Suppressor macrophage (primary cell): ENCODE results near the gene TANC1.
"Not testable (repeated sequence)": the region's sequence is repeated elsewhere in the genome, so short reads cannot be mapped to it uniquely, and the experiment has no call there.

Experiments
- DNase-seq, 4 experiments: peaks; one replicate each; pipeline ENCODE4 v3.0.0-alpha.2; 2020 to 2022

TANC1 gene

GRCh38 chr2:159093497-159093896 lies 125.1 kb downstream of the TANC1 start:
- DNase-seq = no peak

GRCh38 chr2:159094173-159094737 lies 125.8 kb downstream of the TANC1 start:
- DNase-seq = no peak

- DNase-seq = no peak
These were observed 127.4 kb downstream of the TANC1 start for GRCh38 chr2:159095813-159096212.

- DNase-seq = not testable (repeated sequence)
These were observed 127.9 kb downstream of the TANC1 start for GRCh38 chr2:159096302-159096855.

GRCh38 chr2:159096901-159097300 lies 128.5 kb downstream of the TANC1 start:
- no peak for DNase-seq

GRCh38 chr2:159098361-159098760 lies 129.9 kb downstream of the TANC1 start:
- no peak for DNase-seq

- DNase-seq = no peak
These were observed 130.5 kb downstream of the TANC1 start for GRCh38 chr2:159098921-159099411.

- DNase-seq = peak in 3 of 4 experiments; percentile 19 to 32 (median 27)
These were observed 133.5 kb downstream of the TANC1 start for GRCh38 chr2:159101755-159102489.

- DNase-seq = no peak
These were observed 135.0 kb downstream of the TANC1 start for GRCh38 chr2:159103411-159103810.

- no peak for DNase-seq
These were observed 137.7 kb downstream of the TANC1 start for GRCh38 chr2:159106109-159106508.

- DNase-seq = no peak
These were observed 139.9 kb downstream of the TANC1 start for GRCh38 chr2:159108181-159108893.

GRCh38 chr2:159109517-159109916 lies 141.1 kb downstream of the TANC1 start:
- no peak for DNase-seq

GRCh38 chr2:159110784-159111183 lies 142.3 kb downstream of the TANC1 start:
- no peak for DNase-seq

GRCh38 chr2:159111346-159111927 lies 143.0 kb downstream of the TANC1 start:
- DNase-seq = no peak

- no peak for DNase-seq
These were observed 146.4 kb downstream of the TANC1 start for GRCh38 chr2:159114835-159115234.

- DNase-seq = no peak
These were observed 148.5 kb downstream of the TANC1 start for GRCh38 chr2:159116922-159117321.

- DNase-seq = no peak
These were observed 149.2 kb downstream of the TANC1 start for GRCh38 chr2:159117658-159118057.

GRCh38 chr2:159118115-159118858 lies 149.8 kb downstream of the TANC1 start:
- peak; percentile 82 to 91 (median 89) for DNase-seq

GRCh38 chr2:159118859-159119500 lies 150.5 kb downstream of the TANC1 start:
- DNase-seq = no peak

GRCh38 chr2:159119652-159120257 lies 151.3 kb downstream of the TANC1 start:
- DNase-seq = no peak

GRCh38 chr2:159123786-159124185 lies 155.3 kb downstream of the TANC1 start:
- DNase-seq = no peak
